Measurements from ENCODE around the gene SLC1A2.

SLC1A2 gene

DNA sequence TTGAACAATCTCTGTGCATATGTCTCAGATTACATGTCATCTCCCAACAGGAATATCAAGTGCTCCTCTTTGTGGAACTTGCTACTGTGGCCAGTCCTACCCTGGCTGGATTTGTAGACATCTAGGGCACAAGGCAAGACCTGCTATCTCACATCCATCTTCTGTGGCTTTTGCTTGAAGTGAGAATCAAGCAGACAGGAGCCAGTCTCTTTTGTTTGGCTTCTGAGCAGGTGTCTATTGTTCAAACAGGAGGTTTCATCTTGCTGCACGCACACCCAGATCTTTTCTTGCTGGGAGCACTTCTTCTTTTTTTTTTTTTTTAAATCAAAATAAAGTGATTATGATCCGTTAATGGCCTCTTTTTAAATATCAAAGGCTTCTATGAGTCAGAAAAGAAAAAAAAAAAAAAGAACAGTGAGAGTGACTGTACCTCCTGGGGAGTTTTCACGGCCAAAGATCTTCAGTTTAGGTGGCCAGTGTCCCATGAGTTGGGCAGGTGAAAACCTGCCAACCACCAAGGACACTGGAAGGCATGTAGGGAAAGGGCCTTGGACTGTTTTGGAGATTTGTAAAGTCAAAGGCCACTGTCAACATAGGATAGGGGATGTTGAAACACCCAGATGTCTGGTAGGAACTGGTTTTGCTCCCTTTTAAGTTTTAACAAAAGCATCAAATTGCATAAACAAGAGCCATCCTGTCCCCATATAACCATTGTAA is 202.2 kb downstream of the SLC1A2 start:
- Histone ChIP-seq H3K27ac (ENCODE audit: low read depth, low read length) (no peak overlapping the region), H3K4me3 (ENCODE audit: low read depth in 1 of 2, low read length in 2 of 2) (no peak overlapping the region), H3K9ac (ENCODE audit: low read depth in 1 of 2, low read length in 2 of 2) (no peak overlapping the region), H3K4me1 (ENCODE audit: control insufficient read depth in 1 of 2, insufficient read depth in 2 of 2, low read length in 2 of 2) (no peaks in the 10 kb centered on the region), H3K27me3 (ENCODE audit: control insufficient read depth in 1 of 2, insufficient read depth in 2 of 2, low read length in 2 of 2) (no peaks in the 10 kb centered on the region), H3K36me3 (ENCODE audit: control insufficient read depth in 1 of 2, insufficient read depth in 2 of 2, low read length in 2 of 2) (peaks cover 39 to 53% of the 10 kb centered on the region in 2 donors), H3K9me3 (ENCODE audit: control insufficient read depth in 1 of 2, low read length in 2 of 2) (no peaks in the 10 kb centered on the region)

DNA sequence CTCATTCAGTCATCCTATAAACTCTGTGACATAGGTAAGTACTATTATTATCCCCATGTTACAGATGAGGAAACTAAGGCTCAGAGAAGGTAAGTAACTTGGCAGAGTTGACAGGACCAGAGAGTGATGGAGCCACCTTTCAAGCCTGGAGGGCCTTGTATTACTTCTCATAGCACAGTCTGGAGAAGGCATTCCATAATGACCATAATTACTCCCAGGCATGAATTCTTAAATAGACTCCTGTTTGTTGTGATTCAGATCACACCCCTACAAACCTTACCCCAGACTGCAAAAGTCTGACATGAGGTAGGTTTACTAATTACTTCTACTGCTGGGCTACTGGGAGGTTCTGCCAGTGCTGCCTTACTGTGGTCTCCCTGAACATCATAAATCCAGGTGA is 203.4 kb downstream of the SLC1A2 start:
- Histone ChIP-seq H3K4me3 (ENCODE audit: low read depth in 1 of 2, low read length in 2 of 2) (no peak overlapping the region), H3K9me3 (ENCODE audit: control insufficient read depth in 1 of 2, low read length in 2 of 2) (no peaks in the 10 kb centered on the region), H3K9ac (ENCODE audit: low read depth in 1 of 2, low read length in 2 of 2) (no peak overlapping the region), H3K27ac (ENCODE audit: low read depth, low read length) (no peak overlapping the region), H3K36me3 (ENCODE audit: control insufficient read depth in 1 of 2, insufficient read depth in 2 of 2, low read length in 2 of 2) (peaks cover 38 to 49% of the 10 kb centered on the region in 2 donors), H3K27me3 (ENCODE audit: control insufficient read depth in 1 of 2, insufficient read depth in 2 of 2, low read length in 2 of 2) (no peaks in the 10 kb centered on the region), H3K4me1 (ENCODE audit: control insufficient read depth in 1 of 2, insufficient read depth in 2 of 2, low read length in 2 of 2) (no peaks in the 10 kb centered on the region)

DNA sequence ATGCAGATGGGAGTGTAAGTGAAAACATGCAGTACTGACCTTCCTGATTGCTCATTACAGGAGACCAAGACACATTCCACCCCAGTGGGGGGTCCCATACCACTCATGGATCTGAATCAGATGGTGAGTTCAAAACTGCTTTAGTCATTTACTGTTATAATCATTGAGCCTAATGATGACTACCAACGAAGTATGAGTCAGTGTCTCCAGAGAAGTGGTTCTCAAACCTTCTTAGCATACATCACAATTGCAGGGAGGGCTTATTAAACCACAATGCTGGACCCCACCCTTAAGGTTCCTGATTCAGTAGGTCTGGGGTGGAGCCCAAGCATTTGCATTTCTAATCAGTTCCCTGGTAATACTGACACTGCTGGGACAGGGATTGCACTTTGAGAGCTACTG is 204.6 kb downstream of the SLC1A2 start:
- Histone ChIP-seq H3K9me3 (ENCODE audit: control insufficient read depth in 1 of 2, low read length in 2 of 2) (no peaks in the 10 kb centered on the region), H3K36me3 (ENCODE audit: control insufficient read depth in 1 of 2, insufficient read depth in 2 of 2, low read length in 2 of 2) (peaks cover 37 to 46% of the 10 kb centered on the region in 2 donors), H3K4me1 (ENCODE audit: control insufficient read depth in 1 of 2, insufficient read depth in 2 of 2, low read length in 2 of 2) (no peaks in the 10 kb centered on the region), H3K27ac (ENCODE audit: low read depth, low read length) (no peak overlapping the region), H3K4me3 (ENCODE audit: low read depth in 1 of 2, low read length in 2 of 2) (no peak overlapping the region), H3K9ac (ENCODE audit: low read depth in 1 of 2, low read length in 2 of 2) (no peak overlapping the region), H3K27me3 (ENCODE audit: control insufficient read depth in 1 of 2, insufficient read depth in 2 of 2, low read length in 2 of 2) (no peaks in the 10 kb centered on the region)

DNA sequence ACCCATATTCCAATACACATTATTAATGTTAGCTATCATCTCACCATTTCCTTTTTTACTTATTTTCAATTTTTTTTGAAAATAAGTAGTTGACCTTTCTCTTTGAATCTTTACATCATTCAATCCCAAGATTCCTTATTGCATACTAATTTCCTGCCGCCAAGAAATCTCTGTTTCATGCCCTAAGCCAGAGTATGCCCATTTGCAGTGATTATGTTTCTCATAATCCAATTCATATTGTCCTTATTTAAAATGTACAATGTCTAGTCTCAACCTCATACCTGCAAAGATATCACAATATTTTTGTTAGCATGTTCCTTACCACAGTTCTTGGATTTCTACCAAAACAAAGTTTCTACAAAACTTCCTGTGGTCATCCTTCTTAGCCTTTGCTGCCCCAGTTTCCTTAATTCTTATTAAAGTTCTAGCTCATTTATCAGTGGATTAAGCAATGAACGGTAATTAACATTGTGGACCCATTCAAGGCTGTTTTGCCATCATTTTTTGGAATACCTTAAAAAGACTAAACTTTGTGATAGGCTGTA is 205.1 kb downstream of the SLC1A2 start:
- Histone ChIP-seq H3K9ac (ENCODE audit: low read depth in 1 of 2, low read length in 2 of 2) (no peak overlapping the region), H3K27ac (ENCODE audit: low read depth, low read length) (no peak overlapping the region), H3K4me1 (ENCODE audit: control insufficient read depth in 1 of 2, insufficient read depth in 2 of 2, low read length in 2 of 2) (no peaks in the 10 kb centered on the region), H3K36me3 (ENCODE audit: control insufficient read depth in 1 of 2, insufficient read depth in 2 of 2, low read length in 2 of 2) (peaks cover 39 to 41% of the 10 kb centered on the region in 2 donors), H3K27me3 (ENCODE audit: control insufficient read depth in 1 of 2, insufficient read depth in 2 of 2, low read length in 2 of 2) (no peaks in the 10 kb centered on the region), H3K4me3 (ENCODE audit: low read depth in 1 of 2, low read length in 2 of 2) (no peak overlapping the region), H3K9me3 (ENCODE audit: control insufficient read depth in 1 of 2, low read length in 2 of 2) (no peaks in the 10 kb centered on the region)

DNA sequence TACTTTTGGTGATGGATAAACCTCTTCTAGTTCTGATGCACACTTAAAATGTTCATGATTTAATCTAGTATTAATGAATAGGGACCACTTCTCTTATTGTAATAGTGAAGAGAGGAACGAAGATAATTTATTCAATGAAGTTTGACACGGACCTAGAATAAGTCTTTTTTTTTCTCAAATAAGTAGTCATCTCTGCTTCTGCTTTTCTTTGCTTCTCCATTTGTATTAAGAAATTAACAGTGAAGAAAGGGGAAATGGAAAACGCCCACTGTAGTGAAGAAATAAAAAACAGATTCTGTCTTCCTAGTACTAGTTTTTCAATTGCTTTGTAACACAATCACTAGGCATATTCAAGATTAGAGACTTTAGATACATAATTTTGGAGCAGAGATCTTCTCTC is 207.4 kb downstream of the SLC1A2 start:
- Histone ChIP-seq H3K4me1 (ENCODE audit: control insufficient read depth in 1 of 2, insufficient read depth in 2 of 2, low read length in 2 of 2) (no peaks in the 10 kb centered on the region), H3K9ac (ENCODE audit: low read depth in 1 of 2, low read length in 2 of 2) (no peak overlapping the region), H3K27ac (ENCODE audit: low read depth, low read length) (no peak overlapping the region), H3K36me3 (ENCODE audit: control insufficient read depth in 1 of 2, insufficient read depth in 2 of 2, low read length in 2 of 2) (peaks cover 27 to 38% of the 10 kb centered on the region in 2 donors), H3K27me3 (ENCODE audit: control insufficient read depth in 1 of 2, insufficient read depth in 2 of 2, low read length in 2 of 2) (no peaks in the 10 kb centered on the region), H3K9me3 (ENCODE audit: control insufficient read depth in 1 of 2, low read length in 2 of 2) (no peaks in the 10 kb centered on the region), H3K4me3 (ENCODE audit: low read depth in 1 of 2, low read length in 2 of 2) (no peak overlapping the region)

DNA sequence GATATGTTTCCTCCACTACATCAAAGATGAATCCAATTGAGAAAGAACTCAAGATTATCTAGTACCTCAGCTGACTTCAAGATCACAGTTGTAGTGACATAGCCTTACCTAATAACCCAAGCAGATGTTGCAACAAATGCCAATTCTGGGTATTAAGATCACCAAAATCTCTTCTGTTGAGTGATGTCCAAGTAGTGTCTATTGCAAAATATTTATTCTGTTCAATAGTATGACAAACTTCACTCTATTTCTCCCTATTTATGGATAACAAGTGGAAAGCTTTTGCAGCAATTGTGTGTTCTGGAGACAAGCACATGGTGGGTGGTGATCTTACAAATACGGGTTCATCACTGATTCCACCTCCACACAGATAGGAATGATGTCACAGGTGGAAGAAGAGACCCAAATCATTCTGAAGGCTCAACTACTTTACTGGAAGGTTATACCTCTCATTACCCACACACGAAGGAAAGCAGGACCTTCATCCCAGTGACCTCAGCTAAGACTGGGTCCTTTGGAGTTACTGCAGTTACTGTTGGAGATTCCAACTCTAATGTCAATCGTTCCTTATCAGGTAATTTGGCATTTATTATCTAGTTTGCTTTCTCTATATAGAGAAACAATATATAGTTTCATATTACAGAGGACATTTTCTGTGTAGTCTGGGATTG is 208.3 kb downstream of the SLC1A2 start:
- H3K27me3 ChIP-seq (ENCODE audit: control insufficient read depth in 1 of 2, insufficient read depth in 2 of 2, low read length in 2 of 2) = no peaks in the 10 kb centered on the region
- no peak overlapping the region for H3K4me3 ChIP-seq (ENCODE audit: low read depth in 1 of 2, low read length in 2 of 2)
- no peaks in the 10 kb centered on the region for H3K4me1 ChIP-seq (ENCODE audit: control insufficient read depth in 1 of 2, insufficient read depth in 2 of 2, low read length in 2 of 2)
- H3K36me3 ChIP-seq (ENCODE audit: control insufficient read depth in 1 of 2, insufficient read depth in 2 of 2, low read length in 2 of 2) = peaks cover 19 to 36% of the 10 kb centered on the region in 2 donors
- no peak overlapping the region for H3K27ac ChIP-seq (ENCODE audit: low read depth, low read length)
- H3K9ac ChIP-seq (ENCODE audit: low read depth in 1 of 2, low read length in 2 of 2) = no peak overlapping the region
- no peaks in the 10 kb centered on the region for H3K9me3 ChIP-seq (ENCODE audit: control insufficient read depth in 1 of 2, low read length in 2 of 2)

DNA sequence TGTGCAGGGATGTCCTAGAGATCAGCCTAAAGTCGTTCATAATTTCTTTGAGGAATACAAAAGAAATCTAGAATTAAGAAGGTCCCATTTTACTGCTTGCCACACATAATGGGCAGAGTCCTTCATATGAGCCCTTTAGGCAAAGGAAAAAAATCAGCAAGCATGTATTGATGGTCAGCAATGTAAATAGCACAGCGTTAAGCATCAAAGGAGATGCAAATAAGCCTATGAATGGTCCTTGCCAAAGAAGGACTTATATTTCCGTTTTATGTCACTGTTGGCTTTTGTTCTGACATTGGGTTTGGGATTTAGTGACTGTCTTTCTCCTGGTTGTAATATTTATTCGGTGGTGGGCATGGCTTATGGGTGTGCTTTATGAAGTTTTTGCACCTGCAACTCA is 210.6 kb downstream of the SLC1A2 start:
- Histone ChIP-seq H3K27me3 (ENCODE audit: control insufficient read depth in 1 of 2, insufficient read depth in 2 of 2, low read length in 2 of 2) (no peaks in the 10 kb centered on the region), H3K9me3 (ENCODE audit: control insufficient read depth in 1 of 2, low read length in 2 of 2) (no peaks in the 10 kb centered on the region), H3K4me1 (ENCODE audit: control insufficient read depth in 1 of 2, insufficient read depth in 2 of 2, low read length in 2 of 2) (no peaks in the 10 kb centered on the region), H3K9ac (ENCODE audit: low read depth in 1 of 2, low read length in 2 of 2) (no peak overlapping the region), H3K27ac (ENCODE audit: low read depth, low read length) (no peak overlapping the region), H3K36me3 (ENCODE audit: control insufficient read depth in 1 of 2, insufficient read depth in 2 of 2, low read length in 2 of 2) (peaks cover 24 to 35% of the 10 kb centered on the region in 2 donors), H3K4me3 (ENCODE audit: low read depth in 1 of 2, low read length in 2 of 2) (no peak overlapping the region)

DNA sequence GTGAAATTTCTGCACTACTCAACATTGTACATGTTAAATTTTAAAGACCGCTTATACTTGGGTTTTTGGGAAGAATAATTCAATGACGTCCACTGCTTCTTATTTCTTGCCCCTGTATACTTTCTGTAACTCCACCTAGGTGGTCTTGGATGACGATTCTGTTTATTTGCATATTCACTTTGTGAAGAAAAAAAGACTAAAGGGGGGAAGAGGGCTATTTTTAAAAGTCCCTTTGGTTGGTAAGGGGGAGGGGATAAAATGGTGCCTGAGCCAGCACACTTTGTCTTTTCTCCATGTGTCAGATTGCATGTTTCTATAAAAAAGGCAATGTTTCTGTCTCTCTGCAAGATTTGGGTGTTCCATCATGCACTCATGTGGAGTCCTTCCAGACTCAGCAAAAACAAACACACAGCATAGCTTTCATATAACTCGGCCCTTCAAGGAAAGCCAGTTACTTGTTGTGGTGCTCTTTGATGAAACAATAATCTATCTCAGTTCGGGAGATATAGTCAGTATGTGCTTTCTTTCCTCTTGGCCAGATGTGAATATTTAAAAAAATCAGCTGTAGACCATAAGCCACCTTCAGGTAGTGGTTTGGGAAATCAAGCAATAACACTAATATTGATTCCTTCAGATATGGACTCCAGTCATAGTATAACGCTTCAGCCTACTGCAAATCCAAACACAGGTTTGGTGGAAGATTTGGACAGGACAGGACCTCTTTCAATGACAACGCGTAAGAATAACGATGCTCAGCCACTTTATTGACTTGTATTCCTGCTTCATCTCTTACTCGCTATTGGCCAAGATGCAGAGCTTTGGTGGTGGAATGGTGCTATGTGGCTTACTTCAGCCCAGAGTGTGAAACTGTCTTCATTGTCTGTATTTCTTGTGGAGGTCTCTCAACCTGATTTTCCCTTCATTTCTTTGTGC is 211.6 kb downstream of the SLC1A2 start:
- no peaks in the 10 kb centered on the region for H3K4me1 ChIP-seq (ENCODE audit: control insufficient read depth in 1 of 2, insufficient read depth in 2 of 2, low read length in 2 of 2)
- no peaks in the 10 kb centered on the region for H3K9me3 ChIP-seq (ENCODE audit: control insufficient read depth in 1 of 2, low read length in 2 of 2)
- H3K4me3 ChIP-seq (ENCODE audit: low read depth in 1 of 2, low read length in 2 of 2) = no peak overlapping the region
- H3K27ac ChIP-seq (ENCODE audit: low read depth, low read length) = no peak overlapping the region
- H3K27me3 ChIP-seq (ENCODE audit: control insufficient read depth in 1 of 2, insufficient read depth in 2 of 2, low read length in 2 of 2) = no peaks in the 10 kb centered on the region
- no peak overlapping the region for H3K9ac ChIP-seq (ENCODE audit: low read depth in 1 of 2, low read length in 2 of 2)
- H3K36me3 ChIP-seq (ENCODE audit: control insufficient read depth in 1 of 2, insufficient read depth in 2 of 2, low read length in 2 of 2) = peaks cover 24 to 35% of the 10 kb centered on the region in 2 donors

DNA sequence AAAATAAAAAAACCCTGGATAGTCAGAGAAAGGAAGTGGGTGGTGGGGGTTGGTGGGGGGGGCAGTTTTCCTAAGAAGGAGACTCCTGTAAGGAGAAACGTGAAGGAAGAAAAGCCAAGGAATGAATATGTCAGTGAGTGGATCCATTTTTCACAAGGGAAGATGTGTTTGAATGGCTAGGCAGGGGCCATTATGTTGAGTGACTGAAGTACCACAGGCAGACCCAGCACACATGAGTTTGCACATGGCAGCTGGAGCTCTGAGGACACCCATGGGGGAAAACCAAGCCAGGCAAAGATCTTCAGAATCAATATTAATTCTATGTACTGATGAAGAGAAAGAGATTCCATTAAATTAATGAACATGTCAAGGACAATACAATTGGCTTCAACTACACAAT is 212.7 kb downstream of the SLC1A2 start:
- Histone ChIP-seq H3K27ac (ENCODE audit: low read depth, low read length) (no peak overlapping the region), H3K4me1 (ENCODE audit: control insufficient read depth in 1 of 2, insufficient read depth in 2 of 2, low read length in 2 of 2) (no peaks in the 10 kb centered on the region), H3K4me3 (ENCODE audit: low read depth in 1 of 2, low read length in 2 of 2) (no peak overlapping the region), H3K27me3 (ENCODE audit: control insufficient read depth in 1 of 2, insufficient read depth in 2 of 2, low read length in 2 of 2) (no peaks in the 10 kb centered on the region), H3K36me3 (ENCODE audit: control insufficient read depth in 1 of 2, insufficient read depth in 2 of 2, low read length in 2 of 2) (peaks cover 24 to 37% of the 10 kb centered on the region in 2 donors), H3K9me3 (ENCODE audit: control insufficient read depth in 1 of 2, low read length in 2 of 2) (no peaks in the 10 kb centered on the region), H3K9ac (ENCODE audit: low read depth in 1 of 2, low read length in 2 of 2) (no peak overlapping the region)

DNA sequence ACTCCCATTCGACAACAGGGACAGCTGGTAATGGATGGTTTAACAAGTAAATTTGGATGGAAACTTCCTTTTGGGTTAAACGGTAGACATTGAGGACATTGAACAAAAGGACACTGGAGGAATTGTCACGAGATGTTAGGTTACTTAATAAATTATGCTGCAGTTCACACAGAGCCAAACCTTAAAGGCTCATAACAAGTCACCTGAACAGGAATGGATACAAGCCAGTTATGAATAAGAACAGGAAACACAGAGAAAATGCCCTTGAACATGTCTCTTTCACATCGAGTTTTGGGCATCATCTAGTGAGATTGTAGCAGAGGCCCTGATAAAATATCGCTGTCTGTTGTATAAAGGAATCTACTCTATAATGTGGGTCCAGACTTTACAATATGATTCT is 214.7 kb downstream of the SLC1A2 start:
- no peak overlapping the region for H3K4me3 ChIP-seq (ENCODE audit: low read depth in 1 of 2, low read length in 2 of 2)
- no peaks in the 10 kb centered on the region for H3K9me3 ChIP-seq (ENCODE audit: control insufficient read depth in 1 of 2, low read length in 2 of 2)
- H3K27ac ChIP-seq (ENCODE audit: low read depth, low read length) = no peak overlapping the region
- H3K36me3 ChIP-seq (ENCODE audit: control insufficient read depth in 1 of 2, insufficient read depth in 2 of 2, low read length in 2 of 2) = peaks cover 32 to 37% of the 10 kb centered on the region in 2 donors
- no peaks in the 10 kb centered on the region for H3K27me3 ChIP-seq (ENCODE audit: control insufficient read depth in 1 of 2, insufficient read depth in 2 of 2, low read length in 2 of 2)
- no peak overlapping the region for H3K9ac ChIP-seq (ENCODE audit: low read depth in 1 of 2, low read length in 2 of 2)
- H3K4me1 ChIP-seq (ENCODE audit: control insufficient read depth in 1 of 2, insufficient read depth in 2 of 2, low read length in 2 of 2) = no peaks in the 10 kb centered on the region
